LNCAP (cell line): ENCODE measurements around the gene LCE1A.

ENCODE experiments used
- TF ChIP-seq, protein P1 (sequence below): fragments of 450-650 bp; IDR thresholded peaks from 2 replicates; pipeline ENCODE4 v1.5.1; 2017; ENCODE audit warnings: mild to moderate bottlenecking

LCE1A gene

GRCh38 chr1:152811050-152811449, 16.2 kb upstream of the LCE1A start:
- TF ChIP-seq, protein P1, sequence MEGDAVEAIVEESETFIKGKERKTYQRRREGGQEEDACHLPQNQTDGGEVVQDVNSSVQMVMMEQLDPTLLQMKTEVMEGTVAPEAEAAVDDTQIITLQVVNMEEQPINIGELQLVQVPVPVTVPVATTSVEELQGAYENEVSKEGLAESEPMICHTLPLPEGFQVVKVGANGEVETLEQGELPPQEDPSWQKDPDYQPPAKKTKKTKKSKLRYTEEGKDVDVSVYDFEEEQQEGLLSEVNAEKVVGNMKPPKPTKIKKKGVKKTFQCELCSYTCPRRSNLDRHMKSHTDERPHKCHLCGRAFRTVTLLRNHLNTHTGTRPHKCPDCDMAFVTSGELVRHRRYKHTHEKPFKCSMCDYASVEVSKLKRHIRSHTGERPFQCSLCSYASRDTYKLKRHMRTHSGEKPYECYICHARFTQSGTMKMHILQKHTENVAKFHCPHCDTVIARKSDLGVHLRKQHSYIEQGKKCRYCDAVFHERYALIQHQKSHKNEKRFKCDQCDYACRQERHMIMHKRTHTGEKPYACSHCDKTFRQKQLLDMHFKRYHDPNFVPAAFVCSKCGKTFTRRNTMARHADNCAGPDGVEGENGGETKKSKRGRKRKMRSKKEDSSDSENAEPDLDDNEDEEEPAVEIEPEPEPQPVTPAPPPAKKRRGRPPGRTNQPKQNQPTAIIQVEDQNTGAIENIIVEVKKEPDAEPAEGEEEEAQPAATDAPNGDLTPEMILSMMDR = no peak

DNA sequence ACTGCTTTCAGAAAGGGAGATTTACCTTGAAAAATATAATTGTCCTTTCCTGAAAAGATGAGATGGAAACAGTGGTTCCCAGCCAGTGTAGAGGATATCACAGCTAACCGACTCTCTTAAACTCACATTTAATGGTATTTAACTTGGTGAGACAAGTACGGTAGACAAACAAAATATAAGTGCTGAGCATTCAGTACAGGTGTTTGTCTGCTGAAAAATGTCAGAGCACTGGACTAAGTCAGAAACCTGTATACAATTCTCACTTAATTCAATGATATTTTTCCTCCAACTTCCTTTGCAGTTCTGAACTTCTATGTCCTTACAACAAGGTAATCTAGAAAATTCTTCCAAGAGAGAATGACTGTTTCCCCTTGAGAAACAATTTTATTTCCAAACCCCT, 15.6 kb upstream of the LCE1A start, which contains the start of gene LCE1B:
TSS of gene LCE1B (plus strand) at position 301 of the 400 bp plus-strand sequence. CDS start 476 bp downstream, outside the sequence.
- TF ChIP-seq, protein P1 = no peak

DNA sequence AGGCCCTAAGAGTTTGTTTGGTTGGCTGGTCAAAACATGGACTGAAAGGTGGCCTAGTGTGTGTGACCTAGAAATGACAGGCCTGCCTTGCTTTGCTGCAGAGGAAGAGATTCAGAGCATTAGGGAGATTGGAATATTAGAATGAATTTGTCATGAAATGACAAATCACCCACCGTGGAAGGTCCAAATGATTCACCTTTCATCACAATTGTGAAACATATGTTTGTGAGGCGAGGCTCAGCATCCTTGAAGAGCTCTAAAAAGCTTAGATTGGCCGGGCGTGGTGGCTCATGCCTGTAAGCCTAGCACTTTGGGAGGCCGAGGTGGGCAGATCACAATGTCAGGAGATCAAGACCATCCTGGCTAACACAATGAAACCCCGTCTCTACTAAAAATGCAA, 10.0 kb upstream of the LCE1A start:
- TF ChIP-seq, protein P1 = no peak

DNA sequence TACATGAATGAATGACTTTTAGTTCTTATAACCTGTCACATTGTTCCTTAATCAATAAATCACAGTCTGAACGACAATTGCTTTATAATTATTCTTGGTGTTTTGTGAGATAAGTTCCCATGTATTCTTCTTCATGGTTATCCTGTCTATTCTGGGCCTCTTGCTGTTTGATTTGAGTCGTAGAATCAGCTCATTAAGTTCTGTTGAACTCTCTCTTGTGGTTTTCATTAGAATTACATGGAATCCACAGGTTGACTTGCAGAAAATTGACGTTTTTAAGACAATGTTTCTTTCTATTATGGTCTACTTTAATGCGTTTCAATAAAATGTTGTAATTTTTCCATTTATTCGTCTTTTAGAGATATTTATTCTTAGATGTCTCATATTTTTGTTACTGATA, 4.0 kb upstream of the LCE1A start:
- TF ChIP-seq, protein P1 = no peak

DNA sequence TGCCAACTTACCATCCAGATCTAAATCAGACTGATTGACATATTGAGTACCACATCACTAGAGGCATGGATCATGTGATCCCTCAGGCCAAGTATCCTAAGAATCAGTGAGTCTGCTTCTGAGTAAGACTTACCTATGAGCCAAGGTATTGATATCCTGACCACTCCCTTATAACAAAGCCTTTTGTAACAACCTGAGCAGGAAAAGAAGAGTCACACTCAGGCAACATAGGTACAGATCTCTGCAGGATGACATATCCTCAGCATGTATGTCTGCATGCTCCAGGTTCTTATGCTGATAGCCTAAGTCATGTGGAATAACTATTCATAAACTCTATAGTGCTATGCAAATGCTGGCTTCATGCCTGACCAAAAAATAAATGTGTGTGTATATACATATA, 2.3 kb upstream of the LCE1A start:
- TF ChIP-seq, protein P1 = no peak

GRCh38 chr1:152836870-152837269, 9.6 kb downstream of the LCE1A start:
- TF ChIP-seq, protein P1 = no peak

DNA sequence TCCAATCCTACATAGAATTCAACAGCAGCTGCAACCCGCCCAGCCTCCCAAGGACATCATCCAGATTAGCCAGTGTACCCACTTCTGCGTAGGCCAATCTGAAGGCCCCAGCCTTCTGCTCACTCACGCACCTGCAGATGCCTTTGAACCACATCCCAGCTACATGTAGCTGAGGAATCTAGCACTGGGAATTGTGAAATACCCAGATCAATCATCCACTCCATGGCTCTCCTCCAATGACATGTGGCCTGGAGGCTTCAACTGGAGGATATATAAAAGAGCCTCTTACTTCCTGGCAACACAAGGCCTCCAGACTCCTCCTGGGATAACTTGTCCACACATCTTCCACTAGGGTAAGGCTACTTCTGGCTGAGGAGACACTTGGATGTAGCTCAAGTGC, 15.3 kb downstream of the LCE1A start, which contains the start of gene LCE6A:
TSS of gene LCE6A (plus strand) at position 301 of the 400 bp plus-strand sequence. CDS start 665 bp downstream, outside the sequence.
- TF ChIP-seq, protein P1 = no peak

GRCh38 chr1:152855661-152856060, 28.4 kb downstream of the LCE1A start:
- TF ChIP-seq, protein P1 = no peak
